GM21515 (cell line): ENCODE measurements around the gene AUTS2.
"Not testable (repeated sequence)": the region's sequence is repeated elsewhere in the genome, so short reads cannot be mapped to it uniquely, and the experiment has no call there.

Source experiments
- ATAC-seq: cut with Tn5 transposase; IDR thresholded peaks from one replicate; pipeline ENCODE4 v1.9.1; 2021; ENCODE audit not compliant: unreplicated experiment

The AUTS2 gene

DNA sequence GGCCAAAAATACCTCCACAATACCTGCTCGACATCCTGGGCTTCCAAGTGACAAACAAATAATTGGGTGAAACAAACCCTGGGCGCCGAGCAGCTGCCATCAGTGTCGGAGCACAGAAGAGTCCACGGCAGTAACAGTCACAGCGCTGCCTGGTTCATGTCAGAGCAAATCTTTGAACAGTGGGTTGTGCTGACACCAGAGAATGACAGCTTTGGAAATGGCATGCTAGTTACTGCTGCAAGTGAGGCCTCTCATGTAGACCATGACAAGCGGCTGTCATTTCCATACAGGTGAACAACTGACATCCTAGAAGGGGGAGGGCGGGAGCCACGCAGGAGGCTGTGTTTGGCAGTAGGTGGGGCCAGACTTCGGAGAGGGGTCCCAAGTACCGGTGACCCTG lies 1113.2 kb downstream of the AUTS2 start:
- no peak for ATAC-seq

DNA sequence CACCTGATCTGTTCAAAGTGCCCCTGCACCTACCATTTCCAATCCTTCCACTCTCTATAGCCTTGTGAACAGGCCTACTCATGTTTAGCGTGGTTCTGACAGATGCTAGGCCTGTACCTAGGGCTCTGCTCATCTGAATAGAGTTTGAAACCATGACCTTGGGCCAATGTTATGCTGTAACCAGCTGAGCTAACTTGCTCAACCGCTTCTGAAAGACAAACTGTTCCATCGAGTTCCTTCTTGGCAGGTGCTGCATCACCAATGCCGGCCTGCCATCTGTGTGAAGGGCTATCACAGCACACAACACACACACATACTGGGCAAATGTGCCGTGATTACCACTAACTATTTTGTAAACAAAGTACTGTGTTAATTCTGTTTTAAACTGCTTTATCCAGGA lies 1114.7 kb downstream of the AUTS2 start:
- no peak for ATAC-seq

DNA sequence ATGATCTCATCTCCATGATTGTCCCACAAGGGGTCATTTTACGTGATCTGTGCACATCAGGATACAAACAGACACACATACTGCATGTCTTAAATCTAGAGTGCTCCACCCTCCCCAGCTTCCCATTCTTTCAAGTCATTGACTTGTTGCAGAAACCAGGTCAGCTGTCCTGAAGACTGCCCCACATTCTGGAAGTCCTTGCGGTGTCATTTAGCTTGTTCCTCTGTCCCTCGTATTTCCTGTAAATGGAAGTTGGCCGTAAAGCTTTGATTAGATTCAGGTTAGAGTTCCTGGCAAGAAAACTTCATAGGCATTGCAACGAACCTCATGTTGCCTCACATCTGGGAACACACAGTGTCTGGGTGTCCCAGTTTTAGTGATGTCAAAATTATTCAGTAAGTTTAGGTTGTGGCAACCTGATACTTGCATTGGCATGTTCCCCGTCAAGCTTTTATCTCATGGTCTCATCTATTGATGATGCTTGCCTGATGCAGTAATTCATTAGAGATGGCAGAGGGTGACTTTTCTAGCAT lies 1116.3 kb downstream of the AUTS2 start:
- no peak for ATAC-seq

DNA sequence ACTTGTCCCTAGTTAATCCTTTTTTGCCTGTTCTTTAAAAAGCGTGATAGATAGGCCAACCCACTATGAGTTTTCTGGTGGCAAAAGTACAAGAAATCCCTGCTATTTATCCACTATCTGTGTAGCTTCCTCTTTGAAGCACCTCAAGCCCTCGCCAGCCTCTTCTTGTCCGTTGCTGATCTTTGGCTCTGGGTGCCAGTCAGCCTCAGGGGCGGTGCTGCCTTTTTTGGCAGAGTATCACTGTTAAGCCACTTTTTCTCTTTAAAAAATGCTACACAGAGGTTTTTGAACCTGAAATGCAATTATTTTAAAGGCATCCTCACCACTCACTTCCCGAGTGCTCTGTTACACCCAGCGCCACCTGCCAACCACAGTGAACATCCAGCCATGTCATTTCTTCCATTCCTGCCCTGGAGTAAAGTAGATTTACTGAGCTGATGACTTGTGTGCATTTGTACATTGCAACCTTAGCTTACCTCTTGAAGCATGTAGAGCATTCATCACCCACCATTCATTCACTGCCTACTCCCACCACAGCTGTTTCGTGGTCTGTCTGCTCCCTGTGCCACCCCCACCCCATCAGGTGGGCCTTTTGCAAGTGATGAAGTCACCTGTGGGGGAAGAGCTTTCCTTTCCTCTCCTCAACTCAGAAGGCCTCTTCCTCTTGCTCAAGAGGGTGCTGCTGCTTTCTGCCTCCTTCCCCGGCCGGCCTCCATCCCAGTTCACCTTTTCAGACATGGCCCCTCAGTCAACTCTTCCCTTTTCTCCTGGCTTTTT lies 1119.5 kb downstream of the AUTS2 start:
- no peak for ATAC-seq

DNA sequence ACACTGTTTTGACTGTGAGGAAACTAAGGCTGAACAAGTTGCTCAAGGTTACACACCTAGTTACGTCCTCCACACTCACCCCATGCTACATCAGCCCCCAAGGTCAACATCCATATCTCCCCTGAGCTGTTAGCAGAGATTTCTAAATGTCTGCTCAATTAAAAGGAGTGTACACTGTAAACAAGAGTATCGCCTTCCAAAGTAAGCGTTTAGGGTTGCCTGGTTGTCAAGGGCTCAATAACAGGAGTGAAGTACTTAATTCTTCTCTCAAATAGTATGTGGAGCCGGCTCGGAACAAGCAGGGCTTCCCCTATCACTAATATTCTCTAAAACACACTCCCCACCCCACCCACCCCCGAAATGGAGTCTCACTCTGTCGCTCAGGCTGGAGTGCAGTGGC lies 1120.8 kb downstream of the AUTS2 start:
- ATAC-seq: no peak

DNA sequence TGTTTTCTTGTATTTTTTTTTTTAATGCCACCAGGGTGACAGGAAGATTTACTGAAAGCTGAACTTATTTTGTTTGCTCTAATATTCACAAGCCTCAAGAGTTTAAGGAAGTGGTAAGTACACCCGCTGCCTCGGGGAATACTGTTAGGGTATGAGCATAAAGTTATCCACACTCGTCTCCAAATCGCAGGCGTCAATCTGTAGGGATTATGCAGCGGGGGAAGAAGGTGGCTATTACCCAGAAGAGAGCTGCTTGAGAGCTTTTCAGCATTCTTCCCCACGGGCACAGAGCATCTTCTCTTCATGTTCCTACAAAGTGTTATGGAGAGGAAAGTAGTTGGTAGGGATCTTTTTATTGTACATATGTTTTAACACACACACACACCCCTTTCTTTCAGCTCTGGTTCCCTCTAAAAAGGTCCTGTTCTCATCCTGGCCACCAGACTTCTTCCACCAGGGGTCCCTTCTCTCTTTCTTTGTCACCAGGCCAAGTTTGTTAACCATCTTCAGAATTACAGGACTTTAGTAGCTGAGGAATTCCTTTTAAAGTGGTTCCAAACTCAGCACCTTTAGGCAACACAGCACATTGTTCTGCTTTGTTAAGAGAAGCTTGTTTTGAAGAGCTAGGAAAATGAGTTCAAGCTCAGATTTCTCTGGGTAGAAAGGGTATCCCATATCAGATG lies 1122.1 kb downstream of the AUTS2 start:
- no peak for ATAC-seq

DNA sequence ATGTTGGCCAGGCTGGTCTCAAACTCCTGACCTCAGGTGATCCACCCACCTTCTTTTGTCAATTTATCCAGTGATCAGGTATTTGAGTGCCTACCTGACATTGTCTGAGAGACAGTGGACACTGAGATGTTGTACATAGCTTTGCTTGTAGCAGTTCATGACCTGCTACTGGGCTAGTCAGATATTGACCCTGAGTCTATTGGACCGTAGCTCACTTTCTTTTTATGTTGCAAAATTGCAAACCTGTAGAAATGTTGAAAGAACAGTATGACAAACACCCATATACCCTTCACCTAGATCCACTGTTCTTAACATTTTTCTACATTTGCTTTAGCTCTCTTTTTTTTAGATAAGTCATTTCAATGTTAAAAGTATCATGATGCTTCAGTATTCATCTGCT lies 1123.2 kb downstream of the AUTS2 start:
- ATAC-seq: no peak

DNA sequence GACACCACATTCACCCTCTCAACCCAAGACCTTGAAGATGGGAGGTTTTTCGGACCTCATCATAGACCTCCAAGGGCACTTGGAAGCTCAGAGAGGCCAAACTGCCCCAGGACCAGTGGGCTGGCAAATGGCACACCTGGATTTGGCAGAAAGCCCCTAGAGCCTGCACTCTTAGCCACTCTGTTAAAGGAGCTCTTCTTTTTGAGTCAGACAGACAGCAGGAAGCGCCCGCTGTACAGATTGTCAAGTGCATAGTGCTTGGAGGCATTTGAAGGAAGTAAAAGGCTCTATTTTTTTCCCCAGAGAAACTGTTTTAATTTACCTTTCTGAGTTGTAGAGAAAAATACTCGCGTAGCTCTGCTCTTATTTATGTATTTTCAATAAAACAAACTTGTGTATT lies 1125.1 kb downstream of the AUTS2 start:
- no peak for ATAC-seq

DNA sequence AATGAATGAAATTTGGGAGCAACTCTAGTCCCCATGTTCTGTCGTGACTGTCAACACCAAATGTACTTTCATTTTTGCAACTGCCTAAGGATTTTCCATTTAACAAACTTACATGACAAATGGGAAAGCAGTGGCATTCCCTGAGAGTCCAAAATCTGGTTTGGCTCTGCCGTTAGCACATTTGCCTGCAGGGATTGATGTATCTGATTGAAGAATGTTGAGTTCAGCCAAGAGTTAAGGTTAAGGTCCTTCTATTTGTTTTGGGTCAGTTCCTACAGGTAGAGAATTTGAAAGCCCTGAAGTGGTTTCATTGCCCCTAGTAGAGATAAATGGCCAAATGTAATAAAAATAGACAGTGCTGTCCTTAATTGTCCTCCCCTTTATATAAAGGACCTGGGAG lies 1127.2 kb downstream of the AUTS2 start:
- ATAC-seq: no peak

DNA sequence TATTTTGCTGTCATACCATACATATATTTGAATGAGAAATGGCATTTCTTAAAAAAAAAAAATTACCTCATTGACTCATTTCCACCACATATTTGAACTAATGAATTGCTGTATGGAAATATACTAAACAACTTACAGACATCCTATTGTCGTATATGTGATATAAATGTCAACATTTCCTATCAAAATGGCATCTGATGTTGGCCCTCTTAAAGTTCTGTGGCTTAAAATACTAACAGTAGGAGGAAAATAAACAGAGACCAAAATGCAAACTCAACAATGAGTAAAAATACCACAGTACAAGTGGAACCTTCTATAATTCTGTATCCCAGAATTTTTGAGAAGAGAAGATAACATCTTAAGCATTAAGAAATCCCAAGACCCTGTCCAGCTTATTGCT lies 1128.0 kb downstream of the AUTS2 start:
- no peak for ATAC-seq

DNA sequence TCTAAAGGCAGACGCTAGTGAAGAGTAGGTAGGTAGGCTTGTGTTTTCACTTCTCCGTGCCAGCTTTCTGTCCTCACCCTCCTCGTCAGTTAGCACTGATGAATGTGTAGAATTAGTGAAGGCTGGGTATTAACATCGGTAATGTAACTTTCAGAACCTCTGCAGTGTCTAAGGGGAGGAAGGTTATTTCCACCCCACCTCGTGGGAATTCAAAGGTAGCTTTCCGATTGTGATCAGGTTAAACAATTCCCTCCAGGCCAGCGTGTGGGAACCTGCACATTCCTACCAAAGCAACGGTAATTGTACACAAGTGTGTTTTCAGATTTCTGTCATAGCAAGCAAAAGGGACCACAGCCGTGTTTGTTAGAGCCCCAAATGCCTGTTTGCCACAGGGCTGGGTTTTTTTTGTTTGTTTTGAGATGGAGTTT lies 1128.7 kb downstream of the AUTS2 start:
- ATAC-seq: no peak

DNA sequence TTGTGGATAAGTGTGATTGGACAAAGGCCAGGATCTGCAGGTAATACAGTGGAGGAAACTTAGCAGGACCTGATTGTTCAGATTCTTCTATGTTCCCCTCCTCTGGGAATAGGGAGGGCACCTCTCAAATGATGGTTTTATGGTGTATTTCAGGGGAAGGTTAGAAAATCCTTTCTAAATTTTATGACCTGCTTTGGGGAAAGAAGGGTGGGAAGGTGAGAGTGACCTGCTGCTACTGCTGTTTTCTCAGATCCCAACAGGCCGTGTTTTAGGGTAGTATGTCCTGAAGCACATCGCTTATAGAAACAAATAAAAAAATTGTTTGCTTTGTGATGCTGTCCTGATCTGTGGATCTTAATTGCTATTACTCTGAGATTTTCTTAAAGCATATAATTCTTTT lies 1129.6 kb downstream of the AUTS2 start:
- ATAC-seq: no peak

DNA sequence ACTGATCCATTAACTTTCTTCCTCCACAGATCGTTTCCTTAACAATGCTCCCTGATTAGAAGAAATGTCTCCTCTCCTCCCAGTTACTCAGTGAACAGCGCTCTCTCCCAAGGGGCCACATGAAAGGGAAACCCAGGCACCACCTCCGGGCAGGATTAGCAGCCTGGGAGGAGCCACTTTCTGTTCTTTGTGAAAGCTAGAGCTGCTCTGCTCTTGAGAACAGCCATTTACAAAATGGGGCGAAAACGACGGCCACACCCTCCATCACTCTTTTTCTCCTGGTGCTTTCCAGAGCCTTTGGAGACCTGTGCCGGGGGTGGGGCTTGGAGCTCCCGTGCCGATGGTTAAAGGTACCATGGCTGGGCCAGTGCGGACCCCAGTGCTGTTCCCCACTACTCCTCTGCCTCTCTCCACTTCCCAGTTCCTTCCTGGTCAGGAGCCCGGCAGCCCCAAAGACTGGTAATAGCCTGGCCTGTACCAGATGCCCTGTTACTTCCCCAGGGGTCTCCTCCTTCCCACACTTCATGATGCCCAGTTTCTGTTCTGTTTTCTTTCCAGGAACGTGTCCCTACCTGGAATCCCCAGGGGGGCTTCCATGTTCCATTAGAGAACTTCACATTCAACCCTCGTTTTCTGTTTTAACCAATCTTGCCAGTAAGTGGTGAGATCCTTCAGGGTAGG lies 1130.7 kb downstream of the AUTS2 start:
- ATAC-seq: no peak

DNA sequence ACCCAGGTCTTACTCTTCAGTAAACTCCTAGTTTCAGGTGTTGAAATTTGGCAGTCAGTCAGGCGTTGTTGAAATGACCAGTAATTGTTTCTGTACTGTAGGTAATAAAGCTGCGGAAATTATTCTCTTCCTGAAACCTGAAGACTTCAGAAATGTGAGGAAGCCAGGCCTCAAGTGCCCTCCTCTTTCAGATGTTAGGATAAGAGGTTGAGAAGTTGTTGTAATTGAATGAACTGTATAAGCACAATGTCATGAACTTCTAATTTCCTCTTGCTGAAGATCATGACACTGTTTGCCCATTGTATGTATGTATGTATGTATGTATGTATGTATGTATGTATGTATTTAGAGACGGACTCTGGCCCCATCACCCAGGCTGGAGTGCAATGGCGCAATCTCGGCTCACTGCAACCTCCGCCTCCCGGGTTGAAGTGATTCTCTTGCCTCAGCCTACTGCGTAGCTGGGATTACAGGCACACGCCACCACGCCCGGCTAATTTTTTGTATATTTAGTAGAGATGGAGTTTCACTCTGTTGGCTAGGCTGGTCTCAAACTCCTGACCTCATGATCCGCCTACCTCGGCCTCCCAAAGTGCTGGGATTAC lies 1131.4 kb downstream of the AUTS2 start:
- ATAC-seq: not testable (repeated sequence)

DNA sequence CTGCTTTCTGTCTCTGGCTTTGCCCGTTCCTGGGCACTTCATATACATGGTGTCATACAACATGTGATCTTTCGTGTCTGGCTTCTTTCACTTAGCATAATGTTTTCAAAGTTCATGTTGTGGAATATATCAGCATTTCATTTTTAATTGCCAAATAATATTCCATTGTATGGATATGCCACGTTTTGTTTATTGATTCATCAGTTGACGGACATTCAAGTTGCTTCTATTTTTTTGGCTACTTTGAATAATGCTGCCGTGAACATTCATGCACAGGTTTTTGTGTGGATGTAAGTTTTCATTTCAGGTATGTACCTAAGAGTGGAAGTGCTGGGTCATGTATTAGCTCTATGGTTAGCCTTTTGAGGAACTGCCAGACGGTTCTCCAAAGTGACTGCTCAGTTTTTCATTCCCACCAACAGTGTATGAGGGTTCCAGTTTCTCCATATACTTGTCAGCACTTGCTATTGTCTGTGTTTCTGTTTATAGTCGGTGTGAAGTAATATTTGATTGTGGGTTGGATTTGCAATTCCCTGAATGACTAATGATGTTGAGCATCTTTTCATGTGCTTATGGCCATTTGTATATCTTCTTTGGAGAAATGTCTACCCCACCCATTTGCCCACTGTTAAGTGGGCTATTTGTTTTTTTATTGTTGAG lies 1132.3 kb downstream of the AUTS2 start:
- no peak for ATAC-seq

DNA sequence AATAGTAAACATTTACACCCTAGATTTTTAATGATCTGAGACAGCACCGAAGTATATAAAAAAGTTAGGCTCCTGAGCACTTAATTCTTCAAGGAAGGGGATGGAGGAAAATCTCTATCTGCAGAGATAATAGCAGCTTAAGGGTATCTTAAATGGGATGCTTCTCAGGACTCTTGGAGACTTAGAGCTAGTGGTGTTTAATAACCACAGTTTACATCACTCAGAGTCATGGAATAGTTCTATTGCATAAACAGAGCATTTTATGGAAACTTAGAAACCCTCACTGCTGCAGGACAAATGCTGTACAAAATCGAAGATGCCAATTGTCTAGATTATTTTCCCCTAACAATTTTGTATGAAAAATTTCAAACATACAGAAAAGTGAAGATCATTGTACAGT lies 1134.8 kb downstream of the AUTS2 start:
- ATAC-seq: no peak

DNA sequence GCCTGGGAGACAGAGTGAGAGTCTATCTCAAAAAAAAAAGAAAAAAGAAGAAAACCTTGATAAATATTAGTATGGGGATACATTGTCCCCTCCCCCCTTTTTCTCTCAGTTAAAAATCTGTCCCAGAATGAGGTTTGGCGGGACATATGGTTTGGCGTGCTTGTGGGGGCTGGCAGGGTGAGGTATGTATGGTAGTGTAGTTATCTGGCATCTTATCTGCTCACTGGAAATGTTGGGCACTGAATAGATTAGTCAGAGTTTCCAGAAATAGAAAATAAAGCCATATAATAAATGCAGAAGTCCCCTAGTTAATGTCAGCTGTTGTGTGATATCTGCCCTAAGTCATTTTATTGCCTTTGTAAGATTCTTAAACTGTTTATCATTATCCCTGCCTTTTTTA lies 1136.1 kb downstream of the AUTS2 start:
- ATAC-seq: no peak

DNA sequence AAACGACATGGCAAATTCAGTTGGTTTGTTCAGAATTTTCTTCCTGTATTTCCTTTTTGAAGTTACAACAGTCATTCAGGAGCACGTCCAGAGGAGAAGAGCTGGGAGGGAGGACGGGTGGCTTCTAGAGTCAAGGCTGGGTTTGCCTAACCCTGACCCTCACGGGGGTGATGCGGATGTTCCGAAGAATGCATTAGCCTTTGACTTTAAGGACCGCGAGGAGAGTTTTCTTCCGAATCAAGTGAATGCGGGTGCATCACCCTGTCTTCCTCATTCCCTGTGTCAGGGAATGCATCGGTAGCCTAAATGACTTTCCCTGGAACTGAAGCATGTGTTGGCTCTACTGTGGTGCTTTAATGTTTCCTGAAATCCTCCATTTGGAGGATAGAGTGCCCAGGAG lies 1137.0 kb downstream of the AUTS2 start:
- no peak for ATAC-seq

DNA sequence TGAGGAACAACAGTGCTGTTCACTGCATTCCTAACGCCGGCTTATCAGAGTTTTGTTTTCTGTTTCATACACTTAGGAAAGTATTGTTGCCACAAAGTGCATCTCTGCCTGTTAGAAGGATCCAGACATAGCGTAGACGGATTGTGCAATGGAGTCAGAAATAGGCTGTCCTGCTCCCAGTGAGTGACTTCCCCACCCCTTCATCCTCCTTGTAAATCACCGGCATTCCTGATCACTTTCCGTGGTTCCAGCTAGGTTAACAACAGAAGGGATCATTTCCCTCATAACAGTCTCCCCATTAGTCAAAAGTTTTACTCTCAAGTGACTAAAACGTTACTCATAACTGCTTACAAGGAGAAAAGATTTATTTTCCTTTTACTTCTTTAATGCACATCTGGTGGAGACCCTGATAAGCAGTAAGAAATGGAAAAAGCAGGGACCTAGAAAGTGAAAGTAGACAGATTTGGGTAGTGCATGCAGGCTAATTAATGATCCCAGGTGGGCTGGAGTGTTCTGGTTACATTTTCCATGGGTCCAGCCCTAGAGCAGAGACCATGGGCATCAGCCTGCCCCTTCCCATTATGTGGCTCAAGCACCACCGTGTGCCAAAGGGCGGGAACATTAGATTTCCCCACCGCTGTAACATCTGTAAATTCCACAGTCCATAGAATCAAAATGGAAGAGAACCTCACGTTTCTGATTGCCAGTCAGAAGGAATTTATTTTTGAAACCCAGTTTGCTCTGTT lies 1138.6 kb downstream of the AUTS2 start:
- no peak for ATAC-seq

DNA sequence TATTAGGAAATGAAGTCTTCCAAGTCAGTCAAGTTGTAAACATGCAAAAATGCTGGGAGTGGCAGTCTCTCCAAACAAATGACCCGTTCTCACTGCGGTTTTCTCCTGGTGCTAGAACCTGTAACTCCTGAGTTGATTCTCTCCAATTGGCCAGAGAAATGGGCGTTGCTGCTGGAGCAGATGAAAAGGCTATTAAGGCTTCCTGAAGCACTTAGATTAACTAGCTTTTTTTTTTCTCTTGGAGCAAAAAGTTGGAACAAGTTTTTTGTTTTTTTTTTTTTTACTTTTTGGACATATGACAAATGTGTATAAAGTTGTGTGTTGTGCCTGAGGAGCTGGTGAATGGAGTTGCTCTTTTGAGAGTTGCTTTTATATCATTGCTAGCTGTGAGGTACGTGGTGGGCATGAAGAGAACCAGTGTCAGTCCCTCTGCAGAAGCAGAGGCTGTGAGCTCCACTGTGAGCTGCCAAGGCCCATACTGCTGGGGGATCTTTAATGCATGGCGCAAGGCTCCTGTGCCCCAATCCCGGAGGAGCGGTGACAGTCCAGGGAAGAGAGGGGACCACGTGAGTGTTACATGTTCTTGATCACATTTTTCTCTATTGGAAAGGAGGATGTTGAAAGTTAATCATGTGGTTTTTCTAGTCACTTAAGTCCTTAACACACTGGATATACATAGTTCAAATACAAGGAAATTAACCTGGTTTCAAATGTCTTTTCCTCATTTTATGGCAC lies 1140.0 kb downstream of the AUTS2 start:
- ATAC-seq: no peak
